AG10803 (cell line): Measurements from ENCODE around the gene SCTR.
"Not testable (repeated sequence)": the region's sequence is repeated elsewhere in the genome, so short reads cannot be mapped to it uniquely, and the experiment has no call there.

ENCODE experiments used
- DNase-seq: peaks from one replicate; pipeline ENCODE4 v3.0.0; 2010; ENCODE audit warnings: low read depth
- H3K4me3 ChIP-seq: 2 replicates; pipeline ENCODE4 v1.5.1; 2011; ENCODE audit warnings: mild to moderate bottlenecking, low read length, control low read depth
- CTCF ChIP-seq: conservative IDR thresholded peaks from 2 replicates; pipeline ENCODE4 v1.5.1; 2011; ENCODE audit warnings: mild to moderate bottlenecking, low read length, control low read depth, inconsistent platforms

Gene SCTR

GRCh38 chr2:119408221-119408619 is 116.1 kb downstream of the SCTR start:
- no peak overlapping the region for H3K4me3 ChIP-seq
- no peak for DNase-seq

GRCh38 chr2:119407430-119408220 is 116.7 kb downstream of the SCTR start:
- TF ChIP-seq CTCF, result peak; percentile 84
- peak; percentile 60 for DNase-seq
- H3K4me3 ChIP-seq, result no peak overlapping the region

More at GRCh38 chr2:119408221-119408619, 116.1 kb downstream of the SCTR start:
- TF ChIP-seq CTCF, result no peak

- no peak overlapping the region for H3K4me3 ChIP-seq
- no peak for DNase-seq
- no peak for TF ChIP-seq CTCF
Observed at GRCh38 chr2:119405151-119405550, 119.1 kb downstream of the SCTR start.

- not testable (repeated sequence) for DNase-seq, H3K4me3 ChIP-seq
Observed at GRCh38 chr2:119403618-119404017, 120.7 kb downstream of the SCTR start.

GRCh38 chr2:119402645-119403560 is 121.4 kb downstream of the SCTR start:
- DNase-seq, result no peak
- no peak for TF ChIP-seq CTCF
- H3K4me3 ChIP-seq, result no peak overlapping the region

- H3K4me3 ChIP-seq, result no peak overlapping the region
- no peak for TF ChIP-seq CTCF
- DNase-seq, result no peak
Observed at GRCh38 chr2:119402106-119402505, 122.2 kb downstream of the SCTR start.

- no peak for DNase-seq
- H3K4me3 ChIP-seq, result no peak overlapping the region
- TF ChIP-seq CTCF, result no peak
Observed at GRCh38 chr2:119397196-119397595, 127.1 kb downstream of the SCTR start.
